Kidney epithelial cell (primary cell): ENCODE measurements around the gene P3H2. TPM values are rescaled to one million over a fixed set of nuclear protein-coding genes. Genes with fewer than 3 reads are reported as not detected.

Experiments used
- DNase-seq: peaks from one replicate; pipeline ENCODE4 v3.0.0-alpha.2; 2010; ENCODE audit warnings: low read depth
- H3K27me3 ChIP-seq: 2 replicates; pipeline ENCODE4 v1.6.0; 2011; ENCODE audit warnings: low read length; ENCODE audit not compliant: control insufficient read depth, insufficient read depth
- H3K36me3 ChIP-seq: 2 replicates; pipeline ENCODE4 v1.5.1; 2011; ENCODE audit warnings: low read length; ENCODE audit not compliant: control insufficient read depth, insufficient read depth
- H3K4me3 ChIP-seq: 2 replicates; pipeline ENCODE4 v1.5.1; 2011; ENCODE audit warnings: low read depth, mild to moderate bottlenecking, control low read depth, low read length
- total RNA-seq: library from RNA; depleted of rRNA; stranded (reverse); fragments of >200 nt; gene quantifications from 2 replicates; pipeline ENCODE4 v1.2.3, GENCODE V29; 2015
- TF ChIP-seq, protein P1 (sequence below): IDR thresholded peaks from 2 replicates; pipeline ENCODE4 v1.5.1; 2011; ENCODE audit warnings: mild to moderate bottlenecking, moderate library complexity, low read length, control low read depth, inconsistent platforms; ENCODE audit not compliant: insufficient read depth, poor library complexity, severe bottlenecking

The P3H2 gene
- total RNA-seq, 1 donor from 2014 or later, result 27.8 TPM

DNA sequence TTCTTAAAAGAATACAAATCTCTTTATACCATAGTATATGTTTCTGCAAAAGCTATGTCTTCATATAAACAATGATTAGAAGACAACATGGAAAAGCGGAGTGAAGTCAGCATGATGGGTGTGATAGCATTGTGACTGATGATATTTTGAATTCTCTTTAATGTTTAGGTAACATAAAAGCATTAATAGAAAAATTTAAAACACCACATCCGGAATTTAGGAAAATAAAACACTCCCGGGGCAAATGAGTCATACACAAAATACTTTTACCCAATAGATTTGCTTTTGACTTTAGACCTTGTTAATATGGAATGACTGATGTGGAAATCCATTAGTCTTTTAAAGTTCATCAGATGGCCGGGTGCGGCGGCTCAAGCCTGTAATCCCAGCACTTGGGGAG lies 134.7 kb downstream of the P3H2 start:
- no peak for DNase-seq
- Histone ChIP-seq H3K36me3 (no peaks in the 10 kb centered on the region), H3K4me3 (no peak overlapping the region), H3K27me3 (no peaks in the 10 kb centered on the region)
- TF ChIP-seq, protein P1, sequence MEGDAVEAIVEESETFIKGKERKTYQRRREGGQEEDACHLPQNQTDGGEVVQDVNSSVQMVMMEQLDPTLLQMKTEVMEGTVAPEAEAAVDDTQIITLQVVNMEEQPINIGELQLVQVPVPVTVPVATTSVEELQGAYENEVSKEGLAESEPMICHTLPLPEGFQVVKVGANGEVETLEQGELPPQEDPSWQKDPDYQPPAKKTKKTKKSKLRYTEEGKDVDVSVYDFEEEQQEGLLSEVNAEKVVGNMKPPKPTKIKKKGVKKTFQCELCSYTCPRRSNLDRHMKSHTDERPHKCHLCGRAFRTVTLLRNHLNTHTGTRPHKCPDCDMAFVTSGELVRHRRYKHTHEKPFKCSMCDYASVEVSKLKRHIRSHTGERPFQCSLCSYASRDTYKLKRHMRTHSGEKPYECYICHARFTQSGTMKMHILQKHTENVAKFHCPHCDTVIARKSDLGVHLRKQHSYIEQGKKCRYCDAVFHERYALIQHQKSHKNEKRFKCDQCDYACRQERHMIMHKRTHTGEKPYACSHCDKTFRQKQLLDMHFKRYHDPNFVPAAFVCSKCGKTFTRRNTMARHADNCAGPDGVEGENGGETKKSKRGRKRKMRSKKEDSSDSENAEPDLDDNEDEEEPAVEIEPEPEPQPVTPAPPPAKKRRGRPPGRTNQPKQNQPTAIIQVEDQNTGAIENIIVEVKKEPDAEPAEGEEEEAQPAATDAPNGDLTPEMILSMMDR, result no peak

GRCh38 chr3:189983612-189984011 lies 137.1 kb downstream of the P3H2 start:
- no peak for DNase-seq
- H3K36me3 ChIP-seq, result no peaks in the 10 kb centered on the region
- TF ChIP-seq, protein P1, result no peak
- no peaks in the 10 kb centered on the region for H3K27me3 ChIP-seq
- H3K4me3 ChIP-seq, result no peak overlapping the region

DNA sequence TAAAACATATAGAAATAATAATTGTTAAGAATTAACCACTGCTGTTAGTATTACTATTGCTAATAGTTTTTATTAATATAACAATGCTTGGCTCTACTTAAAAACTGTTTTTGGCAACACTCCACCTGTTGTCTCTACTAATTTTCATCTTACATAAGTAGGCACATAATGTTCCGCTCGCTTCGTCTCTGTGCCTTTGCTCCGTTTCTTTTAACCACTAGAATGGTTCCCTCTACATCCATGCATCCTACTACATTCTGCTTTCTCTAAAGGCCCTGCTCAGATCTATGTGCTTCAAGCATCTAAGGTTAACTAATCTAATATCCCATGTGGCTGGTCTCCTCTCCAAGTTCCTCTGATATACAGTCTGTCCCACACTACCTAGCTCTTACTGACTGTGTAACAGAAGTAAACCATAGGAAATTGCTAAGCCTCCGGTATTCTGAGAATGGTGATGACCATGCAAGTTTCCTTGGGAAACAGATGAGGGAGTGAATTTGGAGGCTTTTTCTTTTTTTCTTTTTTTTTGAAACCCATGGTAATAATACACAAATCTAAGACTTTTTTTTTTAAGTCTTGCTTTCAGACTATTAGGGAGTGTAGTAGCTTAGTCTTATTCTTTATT lies 138.3 kb downstream of the P3H2 start:
- Histone ChIP-seq H3K27me3 (no peaks in the 10 kb centered on the region), H3K4me3 (no peak overlapping the region), H3K36me3 (no peaks in the 10 kb centered on the region)
- DNase-seq, result no peak
- TF ChIP-seq, protein P1, result no peak

GRCh38 chr3:189981668-189982067 lies 139.0 kb downstream of the P3H2 start:
- Histone ChIP-seq H3K4me3 (no peak overlapping the region), H3K36me3 (no peaks in the 10 kb centered on the region), H3K27me3 (no peaks in the 10 kb centered on the region)
- TF ChIP-seq, protein P1, result no peak
- no peak for DNase-seq

GRCh38 chr3:189978753-189979152 lies 141.9 kb downstream of the P3H2 start:
- Histone ChIP-seq H3K36me3 (no peaks in the 10 kb centered on the region), H3K4me3 (no peak overlapping the region), H3K27me3 (no peaks in the 10 kb centered on the region)
- no peak for DNase-seq
- TF ChIP-seq, protein P1, result no peak

DNA sequence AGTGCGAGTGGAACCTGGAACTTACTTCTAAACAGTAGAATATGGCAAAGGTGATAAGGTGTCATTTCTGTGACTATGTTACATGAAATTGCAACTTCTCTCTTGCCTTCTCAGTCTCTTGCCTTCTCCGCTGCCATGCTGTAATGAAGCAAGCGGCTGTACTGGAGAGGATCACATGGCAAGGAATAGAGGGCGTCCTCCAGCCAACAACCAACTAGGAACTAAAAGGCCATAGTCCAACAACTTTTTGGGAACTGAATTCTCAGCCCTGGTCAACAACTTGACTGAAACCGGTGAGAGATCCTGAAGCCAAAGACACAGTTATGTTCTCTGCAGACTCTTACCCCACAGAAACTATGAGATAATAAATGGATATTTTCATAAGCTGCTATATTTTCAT lies 143.5 kb downstream of the P3H2 start:
- TF ChIP-seq, protein P1, result no peak
- no peak for DNase-seq
- H3K36me3 ChIP-seq, result no peaks in the 10 kb centered on the region

More for the DNA sequence above, 143.5 kb downstream of the P3H2 start:
- Histone ChIP-seq H3K4me3 (no peak overlapping the region), H3K27me3 (no peaks in the 10 kb centered on the region)
